Duodenal mucosa (tissue), 2 donors: Measurements from ENCODE around the gene RSPH10B2.
"Not testable (repeated sequence)": the region's sequence is repeated elsewhere in the genome, so short reads cannot be mapped to it uniquely, and the experiment has no call there.

Source experiments
- H3K27ac ChIP-seq: one replicate; pipeline ENCODE4 v1.7.0; 2013; ENCODE audit warnings: low read depth, low read length
- H3K27me3 ChIP-seq, 2 donors: one replicate each; pipeline ENCODE4 v1.7.0; 2013; ENCODE audit warnings: low read length in 2 of 2, control low read depth in 1 of 2; ENCODE audit not compliant: insufficient read depth in 2 of 2, control insufficient read depth in 1 of 2
- H3K36me3 ChIP-seq, 2 donors: one replicate each; pipeline ENCODE4 v1.7.0; 2013; ENCODE audit warnings: low read length in 2 of 2, control low read depth in 1 of 2; ENCODE audit not compliant: insufficient read depth in 2 of 2, control insufficient read depth in 1 of 2
- H3K4me1 ChIP-seq, 2 donors: one replicate each; pipeline ENCODE4 v1.7.0; 2013; ENCODE audit warnings: low read length in 2 of 2, control low read depth in 1 of 2; ENCODE audit not compliant: insufficient read depth in 2 of 2, control insufficient read depth in 1 of 2
- H3K4me3 ChIP-seq, 2 donors: one replicate each; pipeline ENCODE4 v1.7.0; 2013; ENCODE audit warnings: low read length in 2 of 2, low read depth in 1 of 2
- H3K9ac ChIP-seq, 2 donors: one replicate each; pipeline ENCODE4 v1.7.0; 2013; ENCODE audit warnings: low read length in 2 of 2, low read depth in 1 of 2
- H3K9me3 ChIP-seq, 2 donors: one replicate each; pipeline ENCODE4 v1.7.0; 2013; ENCODE audit warnings: low read length in 2 of 2, control low read depth in 1 of 2; ENCODE audit not compliant: control insufficient read depth in 1 of 2

The RSPH10B2 gene

GRCh38 chr7:6837081-6837480, 83.2 kb downstream of the RSPH10B2 start:
- H3K4me1 ChIP-seq, H3K27me3 ChIP-seq, H3K27ac ChIP-seq, H3K9ac ChIP-seq, H3K36me3 ChIP-seq, H3K4me3 ChIP-seq, H3K9me3 ChIP-seq: not testable (repeated sequence)

- not testable (repeated sequence) for H3K27me3 ChIP-seq, H3K4me3 ChIP-seq, H3K9ac ChIP-seq, H3K36me3 ChIP-seq, H3K4me1 ChIP-seq, H3K27ac ChIP-seq, H3K9me3 ChIP-seq
Observed at GRCh38 chr7:6842278-6842921, 88.5 kb downstream of the RSPH10B2 start.

GRCh38 chr7:6843092-6843491, 89.2 kb downstream of the RSPH10B2 start:
- H3K27ac ChIP-seq, H3K9me3 ChIP-seq, H3K4me3 ChIP-seq, H3K27me3 ChIP-seq, H3K4me1 ChIP-seq, H3K9ac ChIP-seq, H3K36me3 ChIP-seq: not testable (repeated sequence)

GRCh38 chr7:6843654-6844053, 89.8 kb downstream of the RSPH10B2 start:
- H3K36me3 ChIP-seq, H3K9me3 ChIP-seq, H3K4me3 ChIP-seq, H3K27ac ChIP-seq, H3K4me1 ChIP-seq, H3K9ac ChIP-seq, H3K27me3 ChIP-seq: not testable (repeated sequence)

GRCh38 chr7:6845971-6846449, 92.1 kb downstream of the RSPH10B2 start:
- H3K4me1 ChIP-seq, H3K4me3 ChIP-seq, H3K27ac ChIP-seq, H3K36me3 ChIP-seq, H3K27me3 ChIP-seq, H3K9ac ChIP-seq, H3K9me3 ChIP-seq: not testable (repeated sequence)

- H3K27ac ChIP-seq, H3K9ac ChIP-seq, H3K27me3 ChIP-seq, H3K9me3 ChIP-seq, H3K4me3 ChIP-seq, H3K36me3 ChIP-seq, H3K4me1 ChIP-seq: not testable (repeated sequence)
Observed at GRCh38 chr7:6847751-6848150, 93.8 kb downstream of the RSPH10B2 start.
